Activated CD8-positive, alpha-beta T cell treated with anti-CD3 and anti-CD28 coated beads for 36 hours (primary cell): ENCODE results near the gene ENC1. TPM values are rescaled to one million over a fixed set of nuclear protein-coding genes. Genes with fewer than 3 reads are reported as not detected.

Experiments used
- ATAC-seq: fragments of 200-7000 bp; cut with Tn5 transposase; one replicate; pipeline ENCODE4 v1.10.0; 2021; ENCODE audit warnings: mild to moderate bottlenecking, moderate library complexity
- CTCF ChIA-PET: fragments of 350-600 bp; sonication (Branson Sonifier 250); formaldehyde crosslinking; loops from one replicate; lab custom pipeline; 2021; ENCODE audit warnings: antibody characterized with exemption; lab: Charles Lee
- POLR2A ChIA-PET: fragments of 350-600 bp; sonication (Branson Sonifier 250); formaldehyde crosslinking; loops from one replicate; lab custom pipeline; 2021; ENCODE audit warnings: antibody characterized with exemption; lab: Charles Lee
- DNase-seq: peaks from one replicate; pipeline ENCODE4 v3.0.0-alpha.2; 2020
- H3K27ac Mint-ChIP-seq: one replicate; pipeline ENCODE4 v1.8.0; 2021; ENCODE audit warnings: mild to moderate bottlenecking, mixed read lengths
- H3K27me3 Mint-ChIP-seq: one replicate; pipeline ENCODE4 v1.8.0; 2021; ENCODE audit warnings: mixed read lengths
- H3K36me3 Mint-ChIP-seq: one replicate; pipeline ENCODE4 v1.8.0; 2021; ENCODE audit warnings: low read depth, mixed read lengths
- H3K4me1 Mint-ChIP-seq: one replicate; pipeline ENCODE4 v1.8.0; 2021; ENCODE audit warnings: low read depth, mixed read lengths
- H3K4me3 Mint-ChIP-seq: one replicate; pipeline ENCODE4 v1.8.0; 2021; ENCODE audit warnings: mild to moderate bottlenecking, moderate library complexity, mixed read lengths
- H3K9me3 Mint-ChIP-seq: one replicate; pipeline ENCODE4 v1.8.0; 2021; ENCODE audit warnings: mixed read lengths
- intact Hi-C: fragments of 100-400 bp; cut with micrococcal nuclease; formaldehyde crosslinking; loops from one replicate; pipeline ENCODE4 v1.10.0; 2022
- total RNA-seq, 2 experiments: library from RNA; stranded (reverse); gene quantifications; one replicate each; pipeline ENCODE4 v1.2.3, GENCODE V29; 2021
- TF ChIP-seq, protein P1 (sequence below): fragments of 200-600 bp; IDR thresholded peaks from one replicate; pipeline ENCODE4 v1.8.0; 2022; ENCODE audit warnings: antibody characterized with exemption, mild to moderate bottlenecking

Gene ENC1
- total RNA-seq, 2 experiments from 2014 or later = 0.16 to 0.60 TPM

DNA sequence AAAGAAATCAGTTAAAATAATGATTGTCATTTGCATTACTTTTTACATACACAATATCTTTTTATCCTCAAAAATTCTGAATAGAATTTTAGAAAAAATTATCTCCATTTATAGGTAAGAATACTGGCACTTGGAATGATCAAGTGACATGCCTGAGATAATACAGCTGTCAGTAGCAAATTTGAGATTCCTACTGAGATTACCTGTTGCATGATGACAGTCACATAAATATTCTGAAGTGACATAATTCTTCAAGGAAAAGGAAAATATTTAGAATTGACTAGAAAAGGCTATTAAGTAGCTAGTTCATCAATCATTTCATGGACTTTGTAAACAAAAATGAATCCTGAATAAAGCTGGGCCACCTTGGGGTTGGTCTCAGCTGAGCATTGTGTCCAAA is 15.2 kb upstream of the ENC1 start:
- Mint-ChIP-seq H3K27me3 (peaks cover 12% of the 10 kb centered on the region), H3K9me3 (no peaks in the 10 kb centered on the region), H3K4me1 (no peaks in the 10 kb centered on the region), H3K4me3 (no peak overlapping the region), H3K36me3 (no peaks in the 10 kb centered on the region), H3K27ac (no peak overlapping the region)
- TF ChIP-seq, protein P1, sequence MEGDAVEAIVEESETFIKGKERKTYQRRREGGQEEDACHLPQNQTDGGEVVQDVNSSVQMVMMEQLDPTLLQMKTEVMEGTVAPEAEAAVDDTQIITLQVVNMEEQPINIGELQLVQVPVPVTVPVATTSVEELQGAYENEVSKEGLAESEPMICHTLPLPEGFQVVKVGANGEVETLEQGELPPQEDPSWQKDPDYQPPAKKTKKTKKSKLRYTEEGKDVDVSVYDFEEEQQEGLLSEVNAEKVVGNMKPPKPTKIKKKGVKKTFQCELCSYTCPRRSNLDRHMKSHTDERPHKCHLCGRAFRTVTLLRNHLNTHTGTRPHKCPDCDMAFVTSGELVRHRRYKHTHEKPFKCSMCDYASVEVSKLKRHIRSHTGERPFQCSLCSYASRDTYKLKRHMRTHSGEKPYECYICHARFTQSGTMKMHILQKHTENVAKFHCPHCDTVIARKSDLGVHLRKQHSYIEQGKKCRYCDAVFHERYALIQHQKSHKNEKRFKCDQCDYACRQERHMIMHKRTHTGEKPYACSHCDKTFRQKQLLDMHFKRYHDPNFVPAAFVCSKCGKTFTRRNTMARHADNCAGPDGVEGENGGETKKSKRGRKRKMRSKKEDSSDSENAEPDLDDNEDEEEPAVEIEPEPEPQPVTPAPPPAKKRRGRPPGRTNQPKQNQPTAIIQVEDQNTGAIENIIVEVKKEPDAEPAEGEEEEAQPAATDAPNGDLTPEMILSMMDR = no peak
- intact Hi-C loops = no loop called here
- ChIA-PET CTCF (interaction anchor here (1.3 kb wide), 1 partner anchor 753 kb away, joined by 4 read pairs; no protein-coding TSS in a partner anchor), POLR2A (no interaction called here)
- no peak for ATAC-seq
- DNase-seq = no peak

DNA sequence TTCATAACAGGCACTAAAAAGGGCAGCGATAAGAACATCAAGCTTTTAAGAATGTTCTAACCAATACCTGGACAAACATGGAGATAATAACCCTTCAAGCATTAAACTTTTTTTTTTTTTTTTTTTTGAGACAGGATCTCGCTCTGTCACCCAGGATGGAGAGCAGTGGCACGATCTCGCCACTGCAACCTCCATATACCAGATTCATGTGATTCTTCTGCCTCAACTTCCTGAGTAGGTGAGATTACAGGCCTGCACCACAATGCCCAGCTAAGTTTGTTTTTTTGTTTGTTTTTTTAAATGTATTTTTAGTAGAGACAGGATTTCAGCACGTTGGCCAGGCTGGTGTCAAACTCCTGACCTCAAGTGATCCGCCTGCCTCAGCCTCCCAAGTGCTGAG is 14.7 kb upstream of the ENC1 start:
- Mint-ChIP-seq H3K27ac (no peak overlapping the region), H3K4me3 (no peak overlapping the region), H3K36me3 (no peaks in the 10 kb centered on the region), H3K9me3 (no peaks in the 10 kb centered on the region), H3K27me3 (peaks cover 12% of the 10 kb centered on the region), H3K4me1 (no peaks in the 10 kb centered on the region)
- no peak for DNase-seq
- CTCF ChIA-PET = interaction anchor here (1.3 to 2.1 kb wide), 2 partner anchors 11 to 753 kb away, joined by 4 to 8 read pairs; no protein-coding TSS in a partner anchor
- TF ChIP-seq, protein P1 = no peak
- POLR2A ChIA-PET = no interaction called here
- ATAC-seq = no peak
- intact Hi-C loops = no loop called here

- Mint-ChIP-seq H3K27ac (no peak overlapping the region), H3K27me3 (peaks cover 10% of the 10 kb centered on the region), H3K9me3 (no peaks in the 10 kb centered on the region), H3K4me1 (no peaks in the 10 kb centered on the region), H3K36me3 (no peaks in the 10 kb centered on the region), H3K4me3 (no peak overlapping the region)
- DNase-seq (no peak), ATAC-seq (no peak)
- TF ChIP-seq, protein P1 = no peak
- ChIA-PET CTCF (interaction anchor here (0.9 to 2.1 kb wide), 3 partner anchors 10 to 752 kb away, joined by 3 to 8 read pairs (median 4); no protein-coding TSS in a partner anchor), POLR2A (no interaction called here)
- intact Hi-C loops = no loop called here
These were observed 13.5 kb upstream of the ENC1 start for GRCh38 chr5:74653991-74654390.

DNA sequence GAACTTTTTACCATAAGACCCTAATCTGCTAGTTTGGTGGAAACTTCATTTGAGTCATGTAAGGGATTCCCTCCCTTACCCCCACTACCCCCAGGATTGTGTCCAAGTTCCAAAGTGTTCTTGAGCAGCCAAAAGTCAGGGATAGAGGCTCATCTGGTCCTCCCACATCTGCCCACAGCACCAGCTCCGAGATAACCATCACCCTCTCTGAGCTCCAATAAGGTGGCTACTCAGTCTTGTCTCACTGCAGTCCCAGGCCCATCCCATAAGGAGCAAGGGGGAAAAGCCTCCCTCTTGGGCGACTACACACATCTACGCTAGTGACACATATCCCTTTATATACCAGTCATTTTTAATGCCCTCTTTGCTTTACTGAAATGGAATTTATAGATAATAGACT is 12.0 kb upstream of the ENC1 start:
- intact Hi-C loops = no loop called here
- ChIA-PET POLR2A (no interaction called here), CTCF (interaction anchor here (1.6 to 2.3 kb wide), 2 partner anchors 12 to 750 kb away, joined by 3 to 10 read pairs; partner anchors contain the start of gene ENC1)
- Mint-ChIP-seq H3K36me3 (no peaks in the 10 kb centered on the region), H3K4me1 (no peaks in the 10 kb centered on the region), H3K4me3 (no peak overlapping the region), H3K9me3 (no peaks in the 10 kb centered on the region), H3K27ac (no peak overlapping the region), H3K27me3 (peaks cover 13% of the 10 kb centered on the region)
- ATAC-seq (no peak), DNase-seq (no peak)
- TF ChIP-seq, protein P1 = no peak

GRCh38 chr5:74651710-74652109 is 11.2 kb upstream of the ENC1 start:
- CTCF ChIA-PET = interaction anchor here (1.6 to 2.3 kb wide), 2 partner anchors 11 to 749 kb away, joined by 3 to 10 read pairs; partner anchors contain the start of gene ENC1
- Mint-ChIP-seq H3K36me3 (no peaks in the 10 kb centered on the region), H3K4me3 (no peak overlapping the region), H3K4me1 (no peaks in the 10 kb centered on the region), H3K27me3 (peaks cover 12% of the 10 kb centered on the region), H3K9me3 (no peaks in the 10 kb centered on the region), H3K27ac (no peak overlapping the region)
- POLR2A ChIA-PET = no interaction called here
- ATAC-seq = no peak
- DNase-seq = no peak
- TF ChIP-seq, protein P1 = no peak
- intact Hi-C loops = no loop called here
